Keratinocyte (primary cell): Measurements from ENCODE around the gene STOX2. TPM values are rescaled to one million over a fixed set of nuclear protein-coding genes. Genes with fewer than 3 reads are reported as not detected.
A peak's percentile ranks its signal among the peaks of the same experiment; 100 is the strongest.

Source experiments
- DNase-seq: peaks from one replicate; pipeline ENCODE4 v3.0.0-alpha.2; 2011; ENCODE audit warnings: low read depth, missing footprints, low spot score
- FAIRE-seq: peaks from 2 replicates; lab custom pipeline; 2011; peaks lifted over from hg19 to GRCh38; lab: Jason Lieb, UNC
- H2AFZ ChIP-seq: 2 replicates; pipeline ENCODE4 v1.6.0; 2012; ENCODE audit warnings: low read length, control low read depth, inconsistent platforms; ENCODE audit not compliant: control insufficient read depth
- H3K27ac ChIP-seq: 2 replicates; pipeline ENCODE4 v1.5.1; 2011; ENCODE audit warnings: low read length; ENCODE audit not compliant: control insufficient read depth, insufficient read depth
- H3K27me3 ChIP-seq: 3 replicates; pipeline ENCODE4 v1.6.0; 2011; ENCODE audit warnings: low read length; ENCODE audit not compliant: control insufficient read depth, insufficient read depth; ENCODE audit errors: extremely low read depth
- H3K36me3 ChIP-seq, 2 experiments: 2 replicates in 1 of 2; 3 replicates in 1 of 2; pipeline ENCODE4 v1.5.1; 2011; ENCODE audit warnings: low read length in 2 of 2, mild to moderate bottlenecking in 1 of 2; ENCODE audit not compliant: control insufficient read depth in 2 of 2, insufficient read depth in 2 of 2; ENCODE audit errors: extremely low read depth in 1 of 2
- H3K4me1 ChIP-seq: 3 replicates; pipeline ENCODE4 v1.5.1; 2011; ENCODE audit warnings: low read length; ENCODE audit not compliant: control insufficient read depth, insufficient read depth; ENCODE audit errors: extremely low read depth
- H3K4me2 ChIP-seq: 3 replicates; pipeline ENCODE4 v1.6.0; 2011; ENCODE audit warnings: low read depth, low read length; ENCODE audit not compliant: control insufficient read depth, insufficient read depth; ENCODE audit errors: extremely low read depth
- H3K4me3 ChIP-seq, 3 experiments: fragments of 200-600 bp in 1 of 3; sonication (generic) in 1 of 3; 2 replicates in 2 of 3; 3 replicates in 1 of 3; pipeline ENCODE4 v1.5.1; 2011 to 2016; ENCODE audit warnings: low read length in 3 of 3, mild to moderate bottlenecking in 3 of 3, control low read depth in 2 of 3, inconsistent platforms in 1 of 3, low read depth in 1 of 3, mixed read lengths in 1 of 3, mixed run types in 1 of 3, moderate library complexity in 1 of 3; ENCODE audit not compliant: control insufficient read depth in 2 of 3, insufficient read depth in 2 of 3; ENCODE audit errors: extremely low read depth in 1 of 3
- H3K79me2 ChIP-seq: 2 replicates; pipeline ENCODE4 v1.6.0; 2012; ENCODE audit warnings: low read length; ENCODE audit not compliant: control insufficient read depth, insufficient read depth
- H3K9ac ChIP-seq: 3 replicates; pipeline ENCODE4 v1.6.0; 2011; ENCODE audit warnings: low read length; ENCODE audit not compliant: control insufficient read depth, insufficient read depth; ENCODE audit errors: extremely low read depth
- H3K9me1 ChIP-seq: 3 replicates; pipeline ENCODE4 v1.6.0; 2011; ENCODE audit warnings: low read length; ENCODE audit not compliant: control insufficient read depth, insufficient read depth; ENCODE audit errors: extremely low read depth
- H3K9me3 ChIP-seq: 2 replicates; pipeline ENCODE4 v1.5.1; 2012; ENCODE audit warnings: low read depth, low read length; ENCODE audit not compliant: control insufficient read depth
- H4K20me1 ChIP-seq: 3 replicates; pipeline ENCODE4 v1.6.0; 2011; ENCODE audit warnings: low read length; ENCODE audit not compliant: control insufficient read depth, insufficient read depth; ENCODE audit errors: extremely low read depth
- CTCF ChIP-seq, 3 experiments: IDR thresholded peaks in 1 of 3; conservative IDR thresholded peaks in 1 of 3; optimal IDR thresholded peaks in 1 of 3; 2 replicates in 2 of 3; 3 replicates in 1 of 3; pipeline versions ENCODE3 to v1.5.1; 2011; ENCODE audit warnings: low read length in 3 of 3, mild to moderate bottlenecking in 3 of 3, moderate library complexity in 2 of 3, control low read depth in 1 of 3, inconsistent platforms in 1 of 3; ENCODE audit not compliant: insufficient read depth in 2 of 3; ENCODE audit errors: extremely low read depth in 1 of 3
- EZH2 ChIP-seq: IDR thresholded peaks from one replicate; pipeline ENCODE4 v1.6.1; 2012; ENCODE audit warnings: inconsistent platforms, mild to moderate bottlenecking, low read length, moderate library complexity
- dilution Hi-C: fragments of 300-500 bp; cut with MboI; formaldehyde crosslinking; loops from one replicate; pipeline ENCODE4 v1.7.0; 2020; ENCODE audit warnings: low sequenced_read_pairs; ENCODE audit not compliant: extremely low pct_ligation_motif_present
- polyA minus RNA-seq, 3 experiments: library from RNA; depleted of rRNA, polyadenylated mRNA; stranded (reverse); fragments of >200 nt; gene quantifications; 1 replicate in 1 of 3; 2 replicates in 1 of 3; 3 replicates in 1 of 3; pipeline ENCODE4 v1.2.3, GENCODE V29; 2011
- polyA plus RNA-seq, 5 experiments: library from polyadenylated mRNA; depleted of rRNA in 3 of 5; stranded (reverse) in 3 of 5; stranded (forward) in 1 of 5; unstranded in 1 of 5; fragments of >200 nt; gene quantifications; 1 replicate in 1 of 5; 2 replicates in 3 of 5; 3 replicates in 1 of 5; pipeline versions ENCODE4 v1.2.1 to v1.2.3, GENCODE V29; 2011 to 2012; ENCODE audit warnings: missing spikeins in 2 of 5, low read depth in 1 of 5, low replicate concordance in 1 of 5

Gene STOX2
- polyA plus RNA-seq (0.79 to 2.2 TPM (median 1.6 TPM) in 3 replicates), polyA minus RNA-seq (2.2 to 19.1 TPM (median 11.4 TPM) in 3 replicates)
- polyA plus RNA-seq (2011; ENCODE audit: low read depth) = 3.7 TPM
- polyA plus RNA-seq (2011; cell fraction: cytosol; rRNA removed) = 0.80 and 1.2 TPM in 2 replicates
- polyA plus RNA-seq (2011; cell fraction: nucleus; rRNA removed) = 3.0 and 4.0 TPM in 2 replicates
- 0.52 and 1.7 TPM in 2 replicates for polyA plus RNA-seq (2012; ENCODE audit: low replicate concordance)
- polyA minus RNA-seq (2011; cell fraction: cytosol; rRNA and poly(A)+ RNA removed) = 2.7 TPM
- 7.1 and 8.9 TPM in 2 replicates for polyA minus RNA-seq (2011; cell fraction: nucleus; rRNA and poly(A)+ RNA removed)

GRCh38 chr4:183905081-183905592 is at the start of gene STOX2:
TSS of gene STOX2 (plus strand) at chr4:183905307. CDS start at chr4:183906791, 1,484 bp downstream.
- H4K20me1 ChIP-seq = no peaks in the 10 kb centered on the region

GRCh38 chr4:183855323-183856190 is 49.5 kb upstream of the STOX2 start:
- H3K27ac ChIP-seq = no peak overlapping the region
- H3K9ac ChIP-seq = no peak overlapping the region
- DNase-seq (no peak), FAIRE-seq (no peak)
- H3K9me1 ChIP-seq = no peaks in the 10 kb centered on the region
- no peaks in the 10 kb centered on the region for H3K27me3 ChIP-seq
- H3K9me3 ChIP-seq = no peaks in the 10 kb centered on the region
- TF ChIP-seq EZH2 (no peak), CTCF (optimal IDR thresholded peaks at IDR 0.05 in 1 of 3, IDR thresholded peaks at IDR 0.05 in 1 of 3, conservative IDR thresholded peaks at IDR 0.05 in 1 of 3; ENCODE audit: extremely low read depth in 1 of 3, insufficient read depth in 2 of 3, low read length in 3 of 3) (no peak)
- H3K79me2 ChIP-seq = no peaks in the 10 kb centered on the region
- H4K20me1 ChIP-seq = no peaks in the 10 kb centered on the region
- peaks cover 11% of the 10 kb centered on the region for H3K4me1 ChIP-seq
- H2AFZ ChIP-seq = no peak overlapping the region
- H3K4me2 ChIP-seq = no peak overlapping the region
- no peaks in the 10 kb centered on the region for H3K36me3 ChIP-seq
- H3K4me3 ChIP-seq = no peak overlapping the region
- dilution Hi-C loops = no loop called here

More at GRCh38 chr4:183905081-183905592, at the start of gene STOX2:
- Histone ChIP-seq H3K9me3 (no peaks in the 10 kb centered on the region), H3K27me3 (peaks cover 35% of the 10 kb centered on the region), H3K27ac (no peak within 1 kb of the TSS), H3K4me2 (peak within 1 kb of the TSS; percentile 87), H3K9ac (peak within 1 kb of the TSS; percentile 17), H3K4me3 (peak within 1 kb of the TSS; percentile 24 to 66 (median 61)), H3K9me1 (no peaks in the 10 kb centered on the region), H3K36me3 (no peaks in the 10 kb centered on the region), H2AFZ (peak within 1 kb of the TSS; percentile 66), H3K4me1 (peaks cover 7% of the 10 kb centered on the region), H3K79me2 (no peaks in the 10 kb centered on the region)
- DNase-seq (no peak), FAIRE-seq (no peak)
- dilution Hi-C loops = no loop called here
- no peak for TF ChIP-seq EZH2
- TF ChIP-seq CTCF (optimal IDR thresholded peaks at IDR 0.05 in 1 of 3, IDR thresholded peaks at IDR 0.05 in 1 of 3, conservative IDR thresholded peaks at IDR 0.05 in 1 of 3; ENCODE audit: extremely low read depth in 1 of 3, insufficient read depth in 2 of 3, low read length in 3 of 3) = no peak
